Neuronal stem cell (in vitro differentiated cells): ENCODE measurements around the gene CDH19.

Source experiments
- DNase-seq: peaks from one replicate; pipeline ENCODE4 v3.0.0-alpha.2; 2013; ENCODE audit warnings: low spot score
- H2AFZ ChIP-seq: one replicate; pipeline ENCODE4 v1.6.1; 2013; ENCODE audit warnings: mild to moderate bottlenecking, low read length, inconsistent platforms
- H2AK5ac ChIP-seq: 2 replicates; pipeline ENCODE4 v1.6.1; 2013; ENCODE audit warnings: low read depth, mild to moderate bottlenecking, inconsistent platforms, low read length, moderate library complexity, mixed read lengths
- H2BK120ac ChIP-seq: 2 replicates; pipeline ENCODE4 v1.6.1; 2013; ENCODE audit warnings: low read depth, mild to moderate bottlenecking, inconsistent platforms, low read length, moderate library complexity, mixed read lengths
- H2BK12ac ChIP-seq: one replicate; pipeline ENCODE4 v1.6.1; 2013; ENCODE audit warnings: low read length, inconsistent platforms
- H2BK15ac ChIP-seq: 2 replicates; pipeline ENCODE4 v1.6.1; 2013; ENCODE audit warnings: mild to moderate bottlenecking, low read length, inconsistent platforms, mixed read lengths
- H2BK5ac ChIP-seq: one replicate; pipeline ENCODE4 v1.6.1; 2013; ENCODE audit warnings: inconsistent platforms, mild to moderate bottlenecking, low read length, moderate library complexity
- H3K14ac ChIP-seq: one replicate; pipeline ENCODE4 v1.6.1; 2013; ENCODE audit warnings: low read length, inconsistent platforms
- H3K18ac ChIP-seq: 2 replicates; pipeline ENCODE4 v1.6.1; 2013; ENCODE audit warnings: low read length, inconsistent platforms
- H3K23ac ChIP-seq: 2 replicates; pipeline ENCODE4 v1.6.1; 2013; ENCODE audit warnings: low read depth, mild to moderate bottlenecking, mixed read lengths, low read length, inconsistent platforms; ENCODE audit not compliant: poor library complexity
- H3K27ac ChIP-seq: replicated peaks from 3 replicates; pipeline ENCODE4 v1.5.1; 2013; ENCODE audit warnings: low read length, inconsistent platforms
- H3K27me3 ChIP-seq, 3 experiments: 2 replicates each; pipeline ENCODE4 v1.6.1; 2013; ENCODE audit warnings: low read length in 3 of 3, mild to moderate bottlenecking in 2 of 3, inconsistent platforms in 1 of 3, low read depth in 1 of 3, mixed read lengths in 1 of 3, moderate library complexity in 1 of 3; ENCODE audit not compliant: control insufficient read depth in 3 of 3, insufficient read depth in 3 of 3
- H3K36me3 ChIP-seq, 2 donors: replicated peaks in 1 of 2; 2 replicates each; pipeline ENCODE4 v1.6.1; 2013; ENCODE audit warnings: low read length in 2 of 2; ENCODE audit not compliant: control insufficient read depth in 2 of 2, insufficient read depth in 2 of 2
- H3K4ac ChIP-seq: 2 replicates; pipeline ENCODE4 v1.6.1; 2013; ENCODE audit warnings: inconsistent platforms, mild to moderate bottlenecking, low read length, moderate library complexity
- H3K4me1 ChIP-seq, 2 donors: 1 replicate in 1 of 2; 2 replicates in 1 of 2; pipeline ENCODE4 v1.6.1; 2013; ENCODE audit warnings: low read length in 2 of 2, low read depth in 1 of 2; ENCODE audit not compliant: control insufficient read depth in 2 of 2, insufficient read depth in 1 of 2
- H3K4me2 ChIP-seq: one replicate; pipeline ENCODE4 v1.6.1; 2013; ENCODE audit warnings: mild to moderate bottlenecking, low read length, inconsistent platforms; ENCODE audit not compliant: insufficient read depth, poor library complexity, severe bottlenecking
- H3K4me3 ChIP-seq, 2 donors: 2 replicates each; pipeline ENCODE4 v1.5.1; 2013; ENCODE audit warnings: low read length in 2 of 2, mild to moderate bottlenecking in 2 of 2, inconsistent platforms in 1 of 2, moderate library complexity in 1 of 2
- H3K79me1 ChIP-seq: one replicate; pipeline ENCODE4 v1.6.1; 2013; ENCODE audit warnings: low read depth, mild to moderate bottlenecking, inconsistent platforms, low read length, moderate library complexity
- H3K9ac ChIP-seq: one replicate; pipeline ENCODE4 v1.6.1; 2013; ENCODE audit warnings: mild to moderate bottlenecking, low read depth, low read length, inconsistent platforms; ENCODE audit not compliant: poor library complexity
- H3K9me3 ChIP-seq, 2 donors: replicated peaks in 1 of 2; 2 replicates each; pipeline versions ENCODE3 to v1.6.1; 2013; ENCODE audit warnings: low read length in 2 of 2, mild to moderate bottlenecking in 2 of 2, inconsistent platforms in 1 of 2, low read depth in 1 of 2, mixed read lengths in 1 of 2, moderate library complexity in 1 of 2; ENCODE audit not compliant: control insufficient read depth in 2 of 2, insufficient read depth in 1 of 2
- H4K8ac ChIP-seq: one replicate; pipeline ENCODE4 v1.6.1; 2013; ENCODE audit warnings: low read depth, mild to moderate bottlenecking, inconsistent platforms, low read length, moderate library complexity
- H4K91ac ChIP-seq: one replicate; pipeline ENCODE4 v1.6.1; 2013; ENCODE audit warnings: low read length, low read depth, mild to moderate bottlenecking, inconsistent platforms; ENCODE audit not compliant: poor library complexity
- WGBS, 2 donors: extraction: QIAGEN DNeasy Blood & Tissue Kit; methylation state at CpG; one replicate each; pipeline ENCODE4 v1.1.7; 2013; ENCODE audit warnings: missing lambda C conversion rate in 2 of 2, mixed read lengths in 1 of 2; ENCODE audit not compliant: insufficient read length in 2 of 2, insufficient replicate concordance in 1 of 2; ENCODE audit errors: extremely low coverage in 2 of 2; 5-methylcytosine and 5-hydroxymethylcytosine counted together

CDH19 gene

GRCh38 chr18:66533693-66534092, 70.2 kb downstream of the CDH19 start:
- peaks cover 2 to 11% of the 10 kb centered on the region in 2 donors for H3K4me1 ChIP-seq
- H2BK12ac ChIP-seq, result no peak overlapping the region
- H3K4me2 ChIP-seq, result no peak overlapping the region
- H2AFZ ChIP-seq, result peak overlapping the region; percentile 26
- no CpG with 5 or more reads among the region's 1 CpG for WGBS, 2 donors
- no peaks in the 10 kb centered on the region for H3K36me3 ChIP-seq
- H3K9me3 ChIP-seq, result no peaks in the 10 kb centered on the region
- no peak overlapping the region for H3K9ac ChIP-seq
- H2BK5ac ChIP-seq, result no peak overlapping the region
- no peak overlapping the region for H2BK120ac ChIP-seq
- H2BK15ac ChIP-seq, result no peak overlapping the region
- H2AK5ac ChIP-seq, result no peak overlapping the region
- no peaks in the 10 kb centered on the region for H3K27me3 ChIP-seq
- no peaks in the 10 kb centered on the region for H3K79me1 ChIP-seq
- H3K23ac ChIP-seq, result no peak overlapping the region
- no peak overlapping the region for H3K18ac ChIP-seq
- no peak overlapping the region for H4K91ac ChIP-seq
- H3K14ac ChIP-seq, result no peak overlapping the region
- no peak overlapping the region for H4K8ac ChIP-seq
- H3K4me3 ChIP-seq, result no peak overlapping the region
- H3K4ac ChIP-seq, result no peak overlapping the region
- no peak overlapping the region for H3K27ac ChIP-seq
- DNase-seq, result no peak

GRCh38 chr18:66523219-66523991, 80.5 kb downstream of the CDH19 start:
- no peaks in the 10 kb centered on the region for H3K36me3 ChIP-seq
- no peaks in the 10 kb centered on the region for H3K9me3 ChIP-seq
- no peak for DNase-seq
- WGBS, 2 donors, result no CpG with 5 or more reads among the region's 18 CpGs
- H3K4me1 ChIP-seq, result no peaks in the 10 kb centered on the region
- no peak overlapping the region for H2BK5ac ChIP-seq
- H3K9ac ChIP-seq, result no peak overlapping the region
- H3K23ac ChIP-seq, result no peak overlapping the region
- no peak overlapping the region for H4K91ac ChIP-seq
- H2BK120ac ChIP-seq, result no peak overlapping the region
- no peak overlapping the region for H3K4me3 ChIP-seq
- no peak overlapping the region for H2BK15ac ChIP-seq
- H3K79me1 ChIP-seq, result no peaks in the 10 kb centered on the region
- no peak overlapping the region for H3K4ac ChIP-seq
- no peak overlapping the region for H2AK5ac ChIP-seq
- no peaks in the 10 kb centered on the region for H3K27me3 ChIP-seq
- H2BK12ac ChIP-seq, result no peak overlapping the region
- peak overlapping the region; percentile 34 for H2AFZ ChIP-seq
- H3K18ac ChIP-seq, result peak overlapping the region; percentile 15
- H3K27ac ChIP-seq, result no peak overlapping the region
- H4K8ac ChIP-seq, result no peak overlapping the region
- peak overlapping the region; percentile 71 for H3K14ac ChIP-seq
- no peak overlapping the region for H3K4me2 ChIP-seq

GRCh38 chr18:66513996-66514395, 89.9 kb downstream of the CDH19 start:
- no peak overlapping the region for H4K91ac ChIP-seq
- H3K9ac ChIP-seq, result no peak overlapping the region
- no peak overlapping the region for H3K23ac ChIP-seq
- no peak overlapping the region for H2BK12ac ChIP-seq
- H3K18ac ChIP-seq, result no peak overlapping the region
- H3K14ac ChIP-seq, result no peak overlapping the region
- DNase-seq, result no peak
- no peak overlapping the region for H2AFZ ChIP-seq
- no peak overlapping the region for H3K27ac ChIP-seq
- H2BK15ac ChIP-seq, result no peak overlapping the region
- WGBS, 2 donors, result no CpG with 5 or more reads among the region's 1 CpG
- H2BK5ac ChIP-seq, result no peak overlapping the region
- H3K4me1 ChIP-seq, result no peaks in the 10 kb centered on the region
- no peaks in the 10 kb centered on the region for H3K9me3 ChIP-seq
- no peak overlapping the region for H2AK5ac ChIP-seq
- H3K4ac ChIP-seq, result no peak overlapping the region
- H3K4me2 ChIP-seq, result no peak overlapping the region
- no peaks in the 10 kb centered on the region for H3K79me1 ChIP-seq
- no peaks in the 10 kb centered on the region for H3K36me3 ChIP-seq
- no peak overlapping the region for H2BK120ac ChIP-seq
- H4K8ac ChIP-seq, result no peak overlapping the region
- H3K4me3 ChIP-seq, result no peak overlapping the region
- H3K27me3 ChIP-seq, result no peaks in the 10 kb centered on the region

- Histone ChIP-seq H2AK5ac (no peak overlapping the region), H3K4me2 (no peak overlapping the region), H3K4ac (no peak overlapping the region), H3K18ac (no peak overlapping the region), H3K9me3 (no peaks in the 10 kb centered on the region), H3K79me1 (no peaks in the 10 kb centered on the region), H3K4me3 (no peak overlapping the region), H3K23ac (no peak overlapping the region), H2AFZ (no peak overlapping the region), H3K27ac (no peak overlapping the region), H3K27me3 (no peaks in the 10 kb centered on the region), H2BK15ac (no peak overlapping the region), H3K14ac (no peak overlapping the region), H2BK12ac (no peak overlapping the region), H3K9ac (no peak overlapping the region), H3K36me3 (no peaks in the 10 kb centered on the region), H2BK5ac (no peak overlapping the region), H3K4me1 (no peaks in the 10 kb centered on the region), H4K91ac (no peak overlapping the region), H4K8ac (no peak overlapping the region), H2BK120ac (no peak overlapping the region)
- no peak for DNase-seq
Observed at GRCh38 chr18:66511792-66512191, 92.1 kb downstream of the CDH19 start.
